IPS-NIHi7 (cell line): ENCODE measurements around the gene CAPN7.
A peak's percentile ranks its signal among the peaks of the same experiment; 100 is the strongest.

Experiments used
- DNase-seq: peaks from one replicate; pipeline ENCODE4 v3.0.0; 2012; ENCODE audit warnings: mixed read lengths; ENCODE audit errors: extremely low spot score

The CAPN7 gene

DNA sequence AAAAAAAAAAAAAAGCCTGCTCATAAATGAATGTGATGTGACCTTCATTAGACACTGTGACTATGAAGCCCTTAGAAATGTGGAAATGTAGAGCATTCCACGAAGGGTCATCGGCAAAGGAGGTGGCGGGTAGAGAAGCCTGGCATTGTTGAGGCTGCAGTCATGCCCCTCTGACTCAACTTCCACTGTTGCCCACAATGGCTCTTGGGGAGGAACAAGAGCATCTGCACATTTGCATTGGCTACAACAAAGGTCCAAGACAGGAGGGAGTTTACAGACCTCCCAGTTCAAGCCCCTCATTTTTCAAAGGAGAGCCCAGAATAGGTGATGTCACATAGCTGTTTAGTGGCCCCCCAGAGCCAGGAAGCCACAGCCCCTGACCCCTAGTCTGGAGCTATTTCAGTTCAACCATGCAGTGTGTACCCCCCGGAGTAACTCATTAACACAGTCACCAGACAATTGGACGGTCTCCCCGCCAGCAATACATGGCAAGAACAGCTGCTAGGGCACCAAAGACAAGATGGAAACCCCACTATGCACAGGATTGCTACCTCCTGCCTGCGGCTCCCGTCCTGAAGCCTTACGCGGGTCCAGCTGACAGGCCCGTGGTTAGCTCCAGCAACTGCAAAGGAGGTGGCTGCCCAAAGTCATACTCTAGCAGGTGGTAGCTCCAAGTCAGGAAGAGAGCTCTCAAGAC is 70.1 kb downstream of the CAPN7 start:
- DNase-seq, result no peak

DNA sequence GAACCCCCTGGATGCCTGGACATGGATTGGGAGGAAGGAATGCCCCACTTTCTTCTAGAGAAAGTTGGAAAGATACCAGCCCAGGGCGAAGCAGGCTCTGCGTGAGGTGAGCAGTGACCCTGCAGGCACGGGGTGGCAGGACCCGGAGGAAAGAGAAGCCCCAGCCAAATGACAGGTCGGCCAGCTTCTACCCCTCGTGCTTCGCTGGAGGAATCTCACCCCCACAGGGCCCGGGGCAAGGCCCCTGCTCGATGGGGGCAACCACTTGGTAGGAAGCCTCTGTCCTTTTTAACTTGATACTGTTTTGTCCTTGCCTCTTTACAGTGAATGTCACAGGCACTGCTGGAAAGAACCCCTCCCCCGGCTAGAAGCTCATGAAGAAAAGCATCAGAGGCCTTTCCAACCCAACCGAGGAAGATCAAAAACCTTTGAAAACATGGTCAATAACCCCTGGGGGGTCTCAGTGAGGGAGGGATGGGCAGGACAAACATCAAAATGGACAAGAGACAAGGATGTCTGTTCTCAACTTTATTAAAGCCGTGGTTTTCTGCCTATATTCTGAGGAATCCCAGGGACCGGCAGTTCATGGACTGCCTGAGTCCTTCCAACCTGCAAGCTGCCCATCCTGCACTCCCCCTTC is 71.9 kb downstream of the CAPN7 start:
- no peak for DNase-seq

DNA sequence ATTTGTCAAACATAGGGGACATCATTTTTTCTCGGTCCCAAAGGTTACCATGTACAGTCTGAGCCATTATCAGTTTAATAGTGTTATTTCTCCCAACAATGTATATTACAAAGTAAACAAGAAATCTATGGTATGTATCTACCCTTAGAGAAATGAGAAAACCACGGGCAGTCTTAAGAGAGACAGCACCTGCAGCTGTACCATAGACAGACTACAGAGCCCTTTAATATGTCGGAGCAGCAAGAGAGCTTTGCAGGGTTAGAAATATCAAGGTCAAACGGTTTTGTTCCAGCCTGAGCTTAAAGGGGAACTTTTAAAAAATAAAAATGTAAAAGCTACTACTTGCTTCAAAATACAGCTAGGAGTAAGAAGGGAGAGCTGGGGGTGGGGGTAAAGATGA is 73.2 kb downstream of the CAPN7 start:
- DNase-seq, result no peak

DNA sequence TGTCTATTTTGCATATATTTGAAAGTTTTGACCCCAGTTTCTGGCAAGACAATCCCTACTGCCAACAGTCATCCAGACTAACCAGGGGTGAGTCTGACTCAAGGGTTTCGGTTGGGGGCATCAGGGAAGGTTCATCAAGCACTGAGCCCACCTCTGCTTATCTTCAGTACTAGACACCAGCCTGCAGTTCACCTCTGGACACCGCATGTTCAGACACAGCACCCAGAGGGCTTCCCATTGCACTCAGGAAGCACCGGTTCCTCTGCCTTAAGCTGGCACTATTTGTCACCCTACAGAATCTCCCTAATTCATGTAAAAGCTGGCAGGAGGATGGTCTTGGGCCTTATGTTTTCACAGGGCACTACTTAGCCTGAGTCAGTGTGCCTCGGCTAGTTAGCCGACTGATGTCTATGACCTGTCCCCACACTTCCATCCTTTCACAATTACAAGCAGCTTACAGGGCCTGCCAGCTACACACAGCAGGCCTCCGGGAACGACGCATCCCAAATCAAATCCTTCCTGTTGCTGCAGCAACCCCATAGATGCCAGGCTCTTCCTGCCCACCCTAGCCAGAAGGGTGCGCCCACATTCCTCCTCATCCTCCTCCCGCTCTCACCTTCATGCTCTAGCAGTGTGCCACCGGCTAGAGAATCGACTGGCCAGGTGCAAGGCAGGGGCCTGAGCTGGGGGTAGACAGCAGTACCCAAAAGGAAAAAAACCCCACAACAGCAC is 73.8 kb downstream of the CAPN7 start:
- DNase-seq, result no peak

DNA sequence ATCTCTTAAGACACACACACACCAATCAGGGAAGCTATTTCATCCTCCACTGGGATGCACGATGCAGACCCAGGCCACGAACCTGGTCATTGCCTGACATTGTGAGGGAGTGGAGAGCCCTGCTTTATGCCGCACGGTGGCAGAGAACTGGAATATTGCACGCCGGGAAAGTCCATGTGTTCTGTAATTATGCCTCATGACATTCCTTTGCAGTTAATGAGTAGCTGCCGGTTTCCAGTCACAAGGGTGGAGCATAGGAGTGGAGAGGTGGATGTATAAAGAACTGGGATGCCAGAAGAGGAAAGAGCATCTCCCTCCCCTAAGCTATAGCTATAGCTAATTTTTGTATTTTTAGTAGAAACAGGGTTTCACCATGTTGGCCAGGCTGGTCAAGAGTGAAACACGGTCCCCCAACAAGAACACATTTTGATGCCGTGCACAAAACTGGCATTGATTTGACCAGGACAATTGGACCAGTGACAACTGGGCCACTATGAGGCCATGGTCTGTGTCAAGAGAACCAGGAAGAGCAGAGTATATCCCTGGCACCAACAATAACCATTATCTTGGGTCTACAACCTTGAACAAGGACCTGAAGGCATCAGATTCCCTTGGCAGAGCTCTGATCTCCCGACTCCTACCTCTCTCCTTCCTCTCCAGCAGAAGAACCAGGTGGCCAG is 74.9 kb downstream of the CAPN7 start:
- DNase-seq, result no peak

DNA sequence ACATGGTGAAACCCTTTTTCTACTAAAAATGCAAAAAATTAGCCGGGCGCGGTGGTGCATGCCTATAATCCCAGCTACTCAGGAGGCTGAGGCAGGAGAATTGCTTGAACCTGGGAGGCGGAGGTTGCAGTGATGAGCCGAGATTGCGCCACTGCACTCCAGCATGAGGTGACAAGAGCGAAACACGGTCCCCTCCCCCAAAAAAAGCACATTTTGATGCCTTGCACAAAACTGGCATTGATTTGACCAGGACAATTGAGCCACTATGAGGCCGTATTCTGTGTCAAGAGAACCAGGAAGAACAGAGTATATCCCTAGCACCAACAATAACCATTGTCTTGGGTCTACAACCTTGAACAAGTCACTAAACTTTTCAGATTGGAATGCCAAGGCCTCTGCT is 75.8 kb downstream of the CAPN7 start:
- no peak for DNase-seq

DNA sequence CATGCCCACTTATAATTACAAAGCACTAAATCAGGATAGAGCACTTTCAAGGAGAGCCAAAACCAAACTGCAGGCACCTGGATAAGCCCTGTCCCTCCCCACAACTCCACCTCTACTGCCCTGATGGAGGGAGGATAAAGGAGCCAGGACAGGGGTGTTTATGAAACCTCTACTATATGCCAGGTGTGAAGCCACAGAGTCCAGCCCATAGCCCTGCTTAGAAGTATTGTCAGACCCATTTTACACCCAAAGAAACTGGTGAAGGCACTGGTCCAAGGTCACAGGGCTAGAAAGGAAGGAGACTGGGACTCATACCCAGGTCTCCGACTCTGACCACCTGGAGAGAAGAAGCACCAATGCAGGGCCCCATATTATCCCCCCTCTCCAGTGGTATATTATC is 77.7 kb downstream of the CAPN7 start:
- no peak for DNase-seq

DNA sequence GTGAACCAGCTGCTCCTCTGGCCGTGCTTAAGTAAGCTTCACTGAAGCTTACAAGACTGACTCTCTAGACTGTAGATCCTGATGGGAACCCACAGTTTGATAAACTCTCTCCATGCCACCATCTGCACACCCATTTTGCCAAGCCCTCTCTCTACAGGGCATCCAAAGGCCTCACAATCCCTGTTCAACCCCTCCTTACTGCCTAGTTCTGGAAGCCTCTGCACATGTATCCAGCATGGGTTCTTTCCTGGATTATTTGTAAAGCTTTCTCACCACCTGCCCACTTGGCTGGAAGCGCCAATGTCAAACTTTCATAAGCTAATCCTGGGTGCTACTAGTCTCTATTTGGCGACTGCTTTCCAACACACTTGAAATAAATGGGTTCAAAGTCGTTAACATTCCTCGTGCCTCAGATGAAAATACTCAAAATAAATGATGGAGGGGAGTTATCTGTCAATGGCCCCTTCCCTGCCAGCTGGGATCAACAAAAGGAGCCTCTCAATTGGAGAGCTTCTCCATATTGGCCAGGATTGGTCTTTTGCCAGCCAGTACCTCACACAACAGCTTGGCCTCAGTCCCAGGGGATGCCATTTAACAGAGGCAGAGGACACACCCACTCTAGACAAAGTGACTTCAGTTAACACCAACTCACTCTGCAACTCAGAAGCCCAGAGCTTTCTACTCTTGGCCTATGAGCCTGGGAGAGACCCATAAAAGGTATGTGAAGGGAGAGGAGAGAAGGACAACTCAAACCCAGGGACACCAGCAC is 78.3 kb downstream of the CAPN7 start:
- DNase-seq, result no peak

DNA sequence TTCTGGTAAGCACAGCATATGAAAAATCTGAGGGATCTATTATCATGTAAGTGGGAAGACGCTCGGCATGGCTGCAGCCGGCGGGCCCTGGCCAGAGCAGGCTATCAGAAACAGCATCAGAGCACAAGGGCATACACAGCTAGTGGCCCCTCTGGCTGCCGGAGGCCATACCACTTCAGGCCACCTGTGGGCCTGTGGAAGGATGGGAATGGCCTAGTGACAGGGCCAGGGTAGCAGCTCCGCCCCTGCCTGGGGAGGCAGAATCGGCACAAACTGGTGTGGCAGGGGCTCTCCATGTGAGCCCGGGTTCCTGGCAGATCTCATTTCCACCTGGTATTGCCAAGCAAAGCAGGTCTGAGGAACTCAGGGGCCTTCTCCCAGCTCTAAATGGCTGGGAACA is 80.0 kb downstream of the CAPN7 start:
- DNase-seq, result peak; percentile 67

DNA sequence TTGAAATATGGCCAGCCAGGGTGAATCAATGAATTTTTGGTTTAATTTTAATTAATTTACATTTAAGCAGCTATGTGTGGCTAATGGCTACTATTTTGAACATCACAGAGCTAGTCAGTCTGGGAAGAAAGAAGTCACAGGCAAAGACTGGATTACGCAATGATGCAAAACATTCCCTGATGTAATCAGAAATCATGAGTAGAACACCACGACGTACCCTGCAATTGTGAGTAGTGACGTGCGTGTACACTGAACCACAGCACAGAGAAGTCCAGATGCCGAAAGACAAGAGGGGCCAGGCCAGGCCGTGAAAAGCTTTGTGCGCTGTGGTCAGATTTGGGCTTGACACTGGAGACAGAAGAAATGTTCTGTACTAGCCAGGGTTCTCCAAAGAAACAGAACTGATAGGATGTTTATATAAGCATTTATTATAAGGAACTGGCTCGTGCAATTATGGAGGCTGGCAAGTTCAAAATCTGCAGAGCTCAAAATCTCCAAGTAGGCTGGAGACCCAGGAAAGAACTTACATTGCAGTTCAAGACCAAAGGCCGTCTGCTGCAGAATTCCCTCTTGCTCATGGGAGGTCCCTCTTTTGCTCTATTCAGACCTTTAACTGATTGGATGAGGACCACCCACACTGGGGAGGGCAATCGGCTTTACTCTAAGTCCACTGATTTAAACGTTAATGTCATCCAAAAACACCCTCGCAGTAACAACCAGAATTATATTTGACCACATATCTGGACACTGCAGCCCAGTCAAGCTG is 81.7 kb downstream of the CAPN7 start:
- DNase-seq, result no peak

DNA sequence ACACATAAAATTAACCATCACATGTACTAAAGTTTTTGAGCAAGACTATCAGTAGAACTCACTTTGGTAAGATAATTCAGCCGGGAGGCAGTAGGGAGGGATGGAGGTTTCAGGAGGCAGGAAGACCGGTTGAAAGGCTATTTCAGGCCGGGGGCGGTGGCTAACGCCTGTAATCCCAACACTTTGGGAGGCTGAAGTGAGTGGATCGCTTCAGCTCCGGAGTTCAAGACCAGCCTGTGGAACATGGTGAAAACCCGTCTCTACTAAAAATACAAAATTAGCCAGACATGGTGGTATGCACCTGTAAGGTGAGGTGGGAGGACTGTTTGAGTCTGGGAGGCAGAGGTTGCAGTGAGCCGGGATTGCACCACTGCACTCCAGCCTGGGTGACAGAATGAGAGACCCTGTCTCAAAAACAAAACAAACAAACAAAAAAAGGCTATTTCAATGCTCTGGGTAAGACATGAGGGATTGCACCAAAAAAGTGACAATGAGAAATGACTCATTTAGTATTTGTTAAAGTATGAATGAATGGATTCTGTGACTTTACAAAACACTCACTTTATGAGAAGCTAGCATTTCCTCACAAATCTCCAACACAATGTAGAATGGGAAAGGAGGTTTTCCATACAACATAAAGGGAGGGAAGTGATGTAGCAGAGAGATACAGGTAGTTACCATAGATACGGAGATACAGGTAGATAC is 82.4 kb downstream of the CAPN7 start:
- no peak for DNase-seq

DNA sequence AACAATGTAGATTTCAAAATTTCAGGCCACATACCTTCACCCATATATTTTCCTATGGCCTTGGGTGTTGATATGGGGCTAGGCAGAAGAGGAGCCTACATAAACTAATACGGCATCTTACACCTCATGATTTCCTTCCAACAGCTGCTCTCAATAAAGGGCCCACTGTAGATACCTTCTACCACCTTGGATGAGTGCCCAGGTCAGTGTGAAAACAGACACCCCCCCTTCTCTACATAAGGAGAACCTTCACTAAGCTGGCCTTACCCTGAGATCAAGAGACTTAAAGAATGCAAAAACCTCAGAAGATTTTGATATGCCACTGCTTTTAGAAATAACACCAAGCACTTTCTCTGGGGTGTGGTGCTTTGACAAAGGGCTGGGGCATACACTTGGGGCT is 83.6 kb downstream of the CAPN7 start:
- no peak for DNase-seq

DNA sequence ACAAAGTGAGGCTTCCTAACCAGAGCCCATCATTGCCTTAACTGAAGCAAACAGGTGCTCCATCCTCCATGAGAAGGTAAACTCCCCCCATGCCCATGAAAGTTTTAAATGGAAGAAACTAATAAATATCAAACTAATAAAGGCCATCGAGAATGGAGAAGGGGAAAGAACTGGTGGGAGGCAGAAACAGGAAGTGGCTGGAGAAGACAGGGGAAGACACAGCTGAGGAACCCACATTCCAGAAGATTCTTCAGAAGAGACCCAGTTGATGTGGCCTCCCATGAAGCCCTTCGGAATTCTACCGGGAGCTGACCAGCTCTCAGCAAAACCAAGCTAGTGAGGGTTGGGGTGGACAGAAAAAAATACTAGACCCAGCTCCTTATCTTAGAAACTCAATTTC is 84.7 kb downstream of the CAPN7 start:
- DNase-seq, result no peak

DNA sequence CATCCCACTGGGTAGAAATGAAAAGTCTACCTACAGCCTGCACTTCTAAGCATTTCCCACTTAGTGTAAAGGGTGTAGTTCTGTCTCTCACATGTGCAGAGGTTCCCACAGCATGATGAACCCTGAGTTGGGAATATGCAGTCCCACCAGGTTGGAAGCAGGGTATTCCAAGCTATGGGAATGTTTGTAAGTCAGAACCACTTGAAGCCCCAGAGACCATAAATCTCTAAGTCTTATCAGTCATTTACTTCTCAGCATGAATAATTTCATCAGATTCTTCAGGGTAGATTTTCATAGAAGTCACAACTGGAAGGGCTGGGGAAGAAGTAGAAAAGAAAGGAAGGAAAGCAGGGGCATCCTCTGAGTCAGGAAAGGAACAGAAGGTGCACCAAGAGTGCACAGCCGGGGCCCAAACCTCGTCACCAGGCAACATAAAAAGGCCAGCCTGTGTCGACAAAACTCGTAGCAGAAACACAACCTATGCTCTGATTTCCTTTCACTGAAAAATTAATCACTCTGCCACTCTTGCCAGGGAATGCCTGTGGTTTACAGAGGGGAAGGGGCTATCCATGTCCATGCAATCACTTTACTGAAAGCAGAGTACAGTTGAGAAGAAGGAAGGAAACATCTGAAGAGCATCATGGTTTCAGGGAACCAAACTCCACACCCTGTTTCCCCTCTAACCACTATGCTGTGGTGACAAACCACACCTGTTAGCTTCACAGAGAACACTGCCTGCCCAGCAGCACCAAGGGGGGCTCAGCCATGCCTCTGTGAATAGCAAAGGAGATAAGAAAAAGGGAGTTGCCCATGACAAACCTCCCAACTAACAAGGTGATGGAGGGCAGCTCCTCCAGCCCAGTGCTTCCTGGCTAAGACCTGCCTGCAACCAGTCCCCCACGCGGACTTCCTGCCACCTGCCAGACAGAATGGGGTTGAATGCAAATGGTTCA is 85.8 kb downstream of the CAPN7 start:
- no peak for DNase-seq

DNA sequence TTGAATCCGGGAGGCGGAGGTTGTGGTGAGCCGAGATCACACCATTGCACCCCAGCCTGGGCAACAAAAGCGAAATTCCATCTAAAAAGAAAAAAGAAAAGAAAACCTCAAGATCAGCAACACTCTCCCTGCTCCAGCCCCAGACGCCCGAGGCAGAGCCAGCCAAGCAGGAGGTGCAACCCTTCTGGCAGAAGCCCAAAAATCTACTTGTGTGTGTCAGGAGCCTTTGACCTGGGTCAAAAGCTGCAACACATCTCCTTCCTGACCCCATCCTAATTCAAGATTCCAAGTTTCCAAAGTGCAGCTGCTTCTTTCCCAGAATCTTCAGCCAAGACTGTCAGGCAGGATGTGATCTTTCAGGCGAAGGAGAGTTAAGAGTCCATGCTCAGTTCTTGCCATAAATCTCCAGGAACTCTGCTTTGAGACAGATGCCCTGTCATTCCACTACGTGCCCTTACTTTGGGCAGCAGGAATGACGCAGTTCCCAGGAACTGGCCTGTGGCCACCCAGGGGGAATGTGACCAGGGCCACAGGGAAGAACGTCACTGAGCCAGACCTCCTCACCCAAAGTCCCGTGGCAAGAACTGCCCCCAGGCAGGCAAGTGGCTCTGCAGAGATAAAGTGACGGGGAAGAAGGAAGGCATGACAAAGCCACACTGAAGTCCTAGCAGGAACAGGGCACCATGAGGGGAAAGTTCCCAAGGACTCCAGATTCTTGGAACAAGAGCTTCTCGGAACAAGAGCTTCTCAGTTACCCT is 86.9 kb downstream of the CAPN7 start:
- no peak for DNase-seq

DNA sequence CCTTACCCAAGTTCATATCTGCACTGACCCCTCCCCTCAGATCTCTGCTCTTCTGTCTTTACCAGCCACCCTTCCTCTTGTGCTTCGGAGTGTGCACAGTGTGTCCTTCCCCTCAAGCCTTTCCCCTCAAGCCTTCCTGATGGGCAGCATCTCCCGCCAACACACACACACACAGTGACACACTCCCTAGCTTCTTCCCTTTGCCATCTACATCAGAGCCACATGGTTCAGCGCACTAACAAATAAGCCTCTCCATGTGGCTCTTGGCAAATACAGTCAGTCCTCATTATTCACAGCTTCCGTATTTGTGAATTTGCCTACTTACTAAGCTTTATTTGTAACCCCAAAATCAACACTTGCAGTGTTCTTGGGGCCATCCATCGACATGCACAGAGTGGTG is 88.9 kb downstream of the CAPN7 start:
- DNase-seq, result no peak

DNA sequence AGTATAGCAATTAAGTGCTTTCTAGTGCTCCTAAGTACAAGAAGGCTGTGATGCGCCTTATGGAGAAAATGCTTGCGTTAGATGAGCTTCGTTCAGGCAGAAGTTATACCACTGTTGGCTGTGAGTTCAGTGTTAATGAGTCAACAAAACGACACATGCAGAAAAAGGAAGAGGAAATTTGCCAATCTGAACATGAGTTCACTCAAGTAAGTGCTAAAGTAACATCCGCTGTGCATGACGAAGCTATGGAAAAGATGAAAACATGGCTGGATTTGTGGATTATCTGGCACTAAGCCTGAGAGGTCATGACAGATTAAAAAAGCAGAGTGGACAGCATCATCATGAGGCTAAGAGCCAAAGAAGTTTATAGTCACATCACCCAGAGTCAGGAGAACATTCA is 89.5 kb downstream of the CAPN7 start:
- DNase-seq, result no peak

DNA sequence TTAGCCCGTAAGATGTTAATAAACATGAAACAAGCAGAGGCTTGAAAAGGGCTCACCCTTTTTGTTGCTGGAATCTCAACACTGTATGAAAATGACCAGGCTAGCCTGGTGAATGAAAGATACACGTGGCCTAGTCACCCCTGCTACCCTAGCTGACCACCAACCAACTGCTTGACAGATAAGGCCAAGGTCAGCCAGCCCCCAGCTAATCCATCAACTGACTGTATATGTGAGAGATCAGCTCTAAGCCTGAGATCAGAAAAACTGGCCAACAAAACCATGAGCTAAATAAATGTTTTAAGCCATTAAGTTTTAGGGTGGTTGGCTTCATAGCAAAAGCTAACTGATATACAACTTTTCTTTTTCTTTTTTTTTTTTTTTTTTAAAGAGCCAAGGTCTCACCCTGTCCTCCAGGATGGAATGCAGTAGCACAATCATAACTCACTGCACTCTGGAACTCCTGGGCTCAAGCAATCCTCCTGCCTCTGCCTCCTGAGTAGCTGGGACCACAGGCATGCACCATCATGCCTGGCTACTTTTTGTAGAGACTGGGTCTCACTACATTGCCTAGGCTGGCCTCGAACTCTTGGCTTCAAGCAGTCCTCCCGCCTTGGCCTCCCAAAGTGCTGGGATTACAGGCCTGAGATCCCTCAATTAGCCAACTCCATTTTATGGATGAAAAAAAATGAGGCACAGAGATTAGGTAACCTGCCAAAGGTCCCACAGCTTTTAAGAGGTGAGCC is 91.7 kb downstream of the CAPN7 start:
- DNase-seq, result no peak
